ENCODE measurements around the gene USP32.
"Not testable (repeated sequence)": the region's sequence is repeated elsewhere in the genome, so short reads cannot be mapped to it uniquely, and the experiment has no call there.

Gene USP32

GRCh38 chr17:60188759-60189158 is 203.2 kb downstream of the USP32 start:
- Mint-ChIP-seq H3K27ac (no peak overlapping the region), H3K27me3 (no peaks in the 10 kb centered on the region), H3K4me1 (peaks cover 12% of the 10 kb centered on the region), H3K9me3 (no peaks in the 10 kb centered on the region), H3K36me3 (peaks cover 38% of the 10 kb centered on the region), H3K4me3 (no peak overlapping the region)
- ATAC-seq: no peak

GRCh38 chr17:60186846-60187745 is 204.8 kb downstream of the USP32 start:
- not testable (repeated sequence) for ATAC-seq, H3K9me3 Mint-ChIP-seq, H3K27me3 Mint-ChIP-seq, H3K4me3 Mint-ChIP-seq
- H3K27ac Mint-ChIP-seq: peak overlapping the region; percentile 56
- H3K4me1 Mint-ChIP-seq: peaks cover 12% of the 10 kb centered on the region
- peaks cover 29% of the 10 kb centered on the region for H3K36me3 Mint-ChIP-seq

GRCh38 chr17:60186372-60186771 is 205.6 kb downstream of the USP32 start:
- not testable (repeated sequence) for ATAC-seq, H3K9me3 Mint-ChIP-seq, H3K4me3 Mint-ChIP-seq, H3K27me3 Mint-ChIP-seq
- Mint-ChIP-seq H3K4me1 (peaks cover 12% of the 10 kb centered on the region), H3K36me3 (peaks cover 34% of the 10 kb centered on the region), H3K27ac (peak overlapping the region; percentile 56)

- Mint-ChIP-seq H3K27ac (peak overlapping the region; percentile 19), H3K36me3 (peaks cover 40% of the 10 kb centered on the region)
- ATAC-seq, H3K9me3 Mint-ChIP-seq, H3K4me3 Mint-ChIP-seq, H3K4me1 Mint-ChIP-seq, H3K27me3 Mint-ChIP-seq: not testable (repeated sequence)
Measured at GRCh38 chr17:60180380-60180779, 211.6 kb downstream of the USP32 start.

GRCh38 chr17:60178180-60178579 is 213.8 kb downstream of the USP32 start:
- not testable (repeated sequence) for H3K27ac Mint-ChIP-seq, ATAC-seq, H3K27me3 Mint-ChIP-seq, H3K4me3 Mint-ChIP-seq, H3K4me1 Mint-ChIP-seq, H3K9me3 Mint-ChIP-seq
- peaks cover 33% of the 10 kb centered on the region for H3K36me3 Mint-ChIP-seq

- H3K27me3 Mint-ChIP-seq, ATAC-seq, H3K4me1 Mint-ChIP-seq, H3K4me3 Mint-ChIP-seq, H3K9me3 Mint-ChIP-seq, H3K27ac Mint-ChIP-seq: not testable (repeated sequence)
- H3K36me3 Mint-ChIP-seq: peaks cover 28% of the 10 kb centered on the region
Measured at GRCh38 chr17:60176763-60177162, 215.2 kb downstream of the USP32 start.

- not testable (repeated sequence) for ATAC-seq, H3K9me3 Mint-ChIP-seq, H3K27ac Mint-ChIP-seq, H3K36me3 Mint-ChIP-seq, H3K4me3 Mint-ChIP-seq, H3K27me3 Mint-ChIP-seq
- H3K4me1 Mint-ChIP-seq: peaks cover 13% of the 10 kb centered on the region
Measured at GRCh38 chr17:60174767-60175166, 217.2 kb downstream of the USP32 start.

- H3K27me3 Mint-ChIP-seq: no peaks in the 10 kb centered on the region
- peaks cover 13% of the 10 kb centered on the region for H3K4me1 Mint-ChIP-seq
- H3K9me3 Mint-ChIP-seq: no peaks in the 10 kb centered on the region
- H3K36me3 Mint-ChIP-seq: peaks cover 8% of the 10 kb centered on the region
- no peak overlapping the region for H3K4me3 Mint-ChIP-seq
- no peak overlapping the region for H3K27ac Mint-ChIP-seq
- no peak for ATAC-seq
Measured at GRCh38 chr17:60174035-60174434, 217.9 kb downstream of the USP32 start.

GRCh38 chr17:60173304-60173819 is 218.6 kb downstream of the USP32 start:
- Mint-ChIP-seq H3K4me1 (peaks cover 13% of the 10 kb centered on the region), H3K36me3 (peaks cover 8% of the 10 kb centered on the region), H3K27ac (no peak overlapping the region), H3K9me3 (no peaks in the 10 kb centered on the region), H3K27me3 (no peaks in the 10 kb centered on the region), H3K4me3 (no peak overlapping the region)
- no peak for ATAC-seq

GRCh38 chr17:60171753-60172079 is 220.2 kb downstream of the USP32 start:
- Mint-ChIP-seq H3K4me1 (peaks cover 13% of the 10 kb centered on the region), H3K9me3 (no peaks in the 10 kb centered on the region), H3K27ac (no peak overlapping the region), H3K36me3 (peaks cover 6% of the 10 kb centered on the region), H3K4me3 (no peak overlapping the region), H3K27me3 (no peaks in the 10 kb centered on the region)
- ATAC-seq: no peak

GRCh38 chr17:60170835-60171752 is 220.8 kb downstream of the USP32 start:
- Mint-ChIP-seq H3K27me3 (no peaks in the 10 kb centered on the region), H3K27ac (no peak overlapping the region), H3K4me1 (peaks cover 14% of the 10 kb centered on the region), H3K9me3 (no peaks in the 10 kb centered on the region), H3K36me3 (no peaks in the 10 kb centered on the region), H3K4me3 (no peak overlapping the region)
- ATAC-seq: no peak

GRCh38 chr17:60169921-60170817 is 221.8 kb downstream of the USP32 start:
- Mint-ChIP-seq H3K4me3 (no peak overlapping the region), H3K4me1 (peaks cover 23% of the 10 kb centered on the region), H3K9me3 (no peaks in the 10 kb centered on the region), H3K27ac (no peak overlapping the region), H3K36me3 (no peaks in the 10 kb centered on the region), H3K27me3 (no peaks in the 10 kb centered on the region)
- no peak for ATAC-seq

- H3K4me3 Mint-ChIP-seq: no peak overlapping the region
- no peaks in the 10 kb centered on the region for H3K36me3 Mint-ChIP-seq
- H3K4me1 Mint-ChIP-seq: peaks cover 24% of the 10 kb centered on the region
- H3K27ac Mint-ChIP-seq: no peak overlapping the region
- H3K9me3 Mint-ChIP-seq: no peaks in the 10 kb centered on the region
- no peak for ATAC-seq
- H3K27me3 Mint-ChIP-seq: peaks cover 10% of the 10 kb centered on the region
Measured at GRCh38 chr17:60168654-60169053, 223.3 kb downstream of the USP32 start.

- H3K4me3 Mint-ChIP-seq: no peak overlapping the region
- no peaks in the 10 kb centered on the region for H3K36me3 Mint-ChIP-seq
- no peaks in the 10 kb centered on the region for H3K9me3 Mint-ChIP-seq
- H3K4me1 Mint-ChIP-seq: peaks cover 27% of the 10 kb centered on the region
- ATAC-seq: no peak
- peaks cover 24% of the 10 kb centered on the region for H3K27me3 Mint-ChIP-seq
- no peak overlapping the region for H3K27ac Mint-ChIP-seq
Measured at GRCh38 chr17:60167065-60167741, 224.7 kb downstream of the USP32 start.
